Thyroid gland (tissue), 4 donors: ENCODE results near the gene BEND7.

ENCODE experiments used
- CTCF ChIP-seq, 6 experiments: fragments of 200-600 bp in 3 of 6; fragments of 450-650 bp in 3 of 6; sonication (generic) in 3 of 6; IDR thresholded peaks; one replicate each; pipeline ENCODE4 v1.5.1; 2016 to 2019; ENCODE audit warnings: antibody characterized with exemption in 6 of 6, mild to moderate bottlenecking in 2 of 6, inconsistent platforms in 1 of 6, moderate library complexity in 1 of 6
- POLR2A ChIP-seq, 2 donors: fragments of 450-650 bp; IDR thresholded peaks; one replicate each; pipeline ENCODE4 v1.6.1; 2017; ENCODE audit warnings: antibody characterized with exemption in 2 of 2, mild to moderate bottlenecking in 2 of 2, moderate library complexity in 1 of 2

- TF ChIP-seq CTCF (IDR thresholded peaks at IDR 0.05) (no peak), POLR2A (IDR thresholded peaks at IDR 0.05) (no peak)
Observed at GRCh38 chr10:13417459-13418126, 111.2 kb downstream of the BEND7 start.
